Measurements from ENCODE around the gene PSD4. TPM values are rescaled to one million over a fixed set of nuclear protein-coding genes. Genes with fewer than 3 reads are reported as not detected.

The PSD4 gene
- total RNA-seq, 1 donor from 2014 or later, result 27.1 TPM

DNA sequence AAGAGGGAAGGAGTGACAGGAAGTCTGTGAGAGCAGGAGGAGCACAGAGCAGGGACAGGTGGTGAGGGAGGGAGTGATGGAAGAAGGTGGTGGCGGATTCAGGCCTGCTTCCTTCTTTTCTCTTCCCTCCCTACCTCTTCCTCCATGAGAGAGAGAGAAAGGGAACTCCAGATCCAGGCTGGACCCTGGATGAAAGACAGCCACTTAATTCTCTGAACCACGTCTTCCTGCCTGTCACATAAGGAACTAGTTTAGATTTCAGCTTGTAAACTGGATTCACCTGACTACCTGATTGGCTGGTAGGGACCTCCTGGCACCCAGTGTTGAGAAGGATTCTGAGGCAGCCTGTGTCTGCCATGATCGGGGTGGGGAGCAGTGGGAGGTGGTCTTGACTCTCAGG, 56.0 kb downstream of the PSD4 start:
- H3K9me3 Mint-ChIP-seq (ENCODE audit: low read depth), result no peaks in the 10 kb centered on the region
- DNase-seq (ENCODE audit: low spot score, unreplicated experiment), result no peak
- H3K27me3 Mint-ChIP-seq, result peaks cover 11% of the 10 kb centered on the region
- TF ChIP-seq, protein P1, sequence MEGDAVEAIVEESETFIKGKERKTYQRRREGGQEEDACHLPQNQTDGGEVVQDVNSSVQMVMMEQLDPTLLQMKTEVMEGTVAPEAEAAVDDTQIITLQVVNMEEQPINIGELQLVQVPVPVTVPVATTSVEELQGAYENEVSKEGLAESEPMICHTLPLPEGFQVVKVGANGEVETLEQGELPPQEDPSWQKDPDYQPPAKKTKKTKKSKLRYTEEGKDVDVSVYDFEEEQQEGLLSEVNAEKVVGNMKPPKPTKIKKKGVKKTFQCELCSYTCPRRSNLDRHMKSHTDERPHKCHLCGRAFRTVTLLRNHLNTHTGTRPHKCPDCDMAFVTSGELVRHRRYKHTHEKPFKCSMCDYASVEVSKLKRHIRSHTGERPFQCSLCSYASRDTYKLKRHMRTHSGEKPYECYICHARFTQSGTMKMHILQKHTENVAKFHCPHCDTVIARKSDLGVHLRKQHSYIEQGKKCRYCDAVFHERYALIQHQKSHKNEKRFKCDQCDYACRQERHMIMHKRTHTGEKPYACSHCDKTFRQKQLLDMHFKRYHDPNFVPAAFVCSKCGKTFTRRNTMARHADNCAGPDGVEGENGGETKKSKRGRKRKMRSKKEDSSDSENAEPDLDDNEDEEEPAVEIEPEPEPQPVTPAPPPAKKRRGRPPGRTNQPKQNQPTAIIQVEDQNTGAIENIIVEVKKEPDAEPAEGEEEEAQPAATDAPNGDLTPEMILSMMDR (IDR thresholded peaks at IDR 0.05; ENCODE audit: unreplicated experiment), result no peak
- no peaks in the 10 kb centered on the region for H3K36me3 Mint-ChIP-seq (ENCODE audit: insufficient read depth)
- H3K4me1 Mint-ChIP-seq (ENCODE audit: low read depth), result peaks cover 11% of the 10 kb centered on the region
- H3K27ac Mint-ChIP-seq, result no peak overlapping the region
- H3K4me3 Mint-ChIP-seq (ENCODE audit: low read depth), result no peak overlapping the region

DNA sequence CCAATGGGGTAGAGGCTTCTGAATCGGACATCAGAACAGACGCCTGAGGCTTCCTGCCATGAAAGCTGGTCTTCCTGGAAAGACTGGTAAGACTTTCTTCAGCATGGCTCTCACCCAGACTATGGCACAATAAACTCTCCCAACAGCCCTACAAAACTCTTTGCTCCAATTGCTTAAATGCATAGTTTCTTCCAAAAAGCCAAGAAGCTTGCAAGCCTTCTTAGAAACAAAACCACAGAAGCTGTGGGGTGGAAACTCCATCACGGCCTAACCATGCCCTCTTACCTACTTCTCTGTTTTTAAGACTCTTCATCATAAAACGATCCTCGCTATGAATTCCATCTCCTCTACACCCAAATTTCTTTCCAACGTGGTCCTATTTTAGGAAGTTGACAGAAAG, 56.8 kb downstream of the PSD4 start:
- Mint-ChIP-seq H3K27ac (no peak overlapping the region), H3K27me3 (peaks cover 11% of the 10 kb centered on the region), H3K36me3 (ENCODE audit: insufficient read depth) (no peaks in the 10 kb centered on the region), H3K9me3 (ENCODE audit: low read depth) (no peaks in the 10 kb centered on the region), H3K4me3 (ENCODE audit: low read depth) (no peak overlapping the region), H3K4me1 (ENCODE audit: low read depth) (peaks cover 8% of the 10 kb centered on the region)
- no peak for DNase-seq (ENCODE audit: low spot score, unreplicated experiment)
- TF ChIP-seq, protein P1 (IDR thresholded peaks at IDR 0.05; ENCODE audit: unreplicated experiment), result no peak

DNA sequence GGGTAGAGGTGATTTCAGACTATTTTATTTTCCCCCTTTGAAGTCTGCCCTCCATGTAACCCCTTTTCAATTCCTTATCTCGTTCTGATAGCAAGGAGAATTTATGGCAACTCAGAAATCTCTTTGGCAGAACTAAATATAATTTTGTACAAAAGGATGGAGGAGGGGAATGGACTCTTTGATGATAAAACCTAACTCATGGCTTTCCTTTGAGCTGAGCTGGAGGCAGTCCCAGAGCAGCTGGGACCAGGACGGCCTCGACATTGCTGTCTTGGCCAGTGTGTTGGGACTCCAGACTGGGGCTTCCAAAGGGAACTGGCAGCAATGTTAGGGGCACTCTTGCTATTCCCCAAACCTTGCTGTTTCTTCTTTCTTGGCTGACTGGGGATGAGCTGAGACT, 57.3 kb downstream of the PSD4 start:
- no peaks in the 10 kb centered on the region for H3K36me3 Mint-ChIP-seq (ENCODE audit: insufficient read depth)
- no peaks in the 10 kb centered on the region for H3K9me3 Mint-ChIP-seq (ENCODE audit: low read depth)
- no peak overlapping the region for H3K27ac Mint-ChIP-seq
- H3K27me3 Mint-ChIP-seq, result peaks cover 11% of the 10 kb centered on the region
- TF ChIP-seq, protein P1 (IDR thresholded peaks at IDR 0.05; ENCODE audit: unreplicated experiment), result no peak
- peaks cover 5% of the 10 kb centered on the region for H3K4me1 Mint-ChIP-seq (ENCODE audit: low read depth)
- H3K4me3 Mint-ChIP-seq (ENCODE audit: low read depth), result no peak overlapping the region
- DNase-seq (ENCODE audit: low spot score, unreplicated experiment), result no peak

DNA sequence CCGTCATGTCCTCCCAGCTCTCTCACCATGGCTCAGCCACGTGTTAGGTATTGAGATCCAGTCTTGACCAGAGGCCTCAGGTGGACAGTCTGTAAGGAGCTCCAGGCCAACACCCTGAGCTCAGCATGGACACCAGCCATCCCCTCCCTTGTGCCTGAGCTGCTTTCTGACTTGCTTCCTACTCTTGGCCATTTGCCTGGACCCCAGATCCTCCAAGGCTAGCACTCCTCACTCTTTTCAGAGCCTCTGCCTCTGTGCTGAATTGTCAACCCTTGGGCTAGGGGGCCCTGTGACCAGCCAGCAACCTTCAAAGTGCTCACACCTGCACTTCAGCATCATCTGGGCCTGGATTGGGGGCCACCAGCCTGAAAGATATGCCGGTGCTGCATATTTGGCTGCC, 58.4 kb downstream of the PSD4 start:
- no peaks in the 10 kb centered on the region for H3K36me3 Mint-ChIP-seq (ENCODE audit: insufficient read depth)
- TF ChIP-seq, protein P1 (IDR thresholded peaks at IDR 0.05; ENCODE audit: unreplicated experiment), result no peak

DNA sequence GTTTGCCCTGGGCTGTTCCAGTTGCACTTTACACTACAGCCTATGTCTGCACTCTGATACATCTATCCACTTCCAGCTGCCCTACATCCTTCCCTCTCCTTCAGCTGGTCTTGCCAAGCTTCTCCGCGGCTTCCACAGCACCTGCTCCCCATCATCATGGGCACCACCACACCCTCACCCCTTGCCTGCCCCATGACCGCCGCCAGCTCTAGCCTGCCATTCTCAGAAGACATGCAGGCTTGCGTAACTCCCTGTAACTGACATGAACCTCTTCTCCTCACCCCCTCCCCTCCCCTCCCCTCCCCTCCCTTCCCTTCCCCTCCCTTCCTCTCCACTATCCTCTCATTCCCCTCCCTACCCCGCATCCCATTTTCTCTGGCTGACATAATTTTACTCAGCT, 59.0 kb downstream of the PSD4 start:
- no peak for DNase-seq (ENCODE audit: low spot score, unreplicated experiment)
- peaks cover 3% of the 10 kb centered on the region for H3K9me3 Mint-ChIP-seq (ENCODE audit: low read depth)
- peaks cover 11% of the 10 kb centered on the region for H3K27me3 Mint-ChIP-seq
- no peaks in the 10 kb centered on the region for H3K36me3 Mint-ChIP-seq (ENCODE audit: insufficient read depth)
- TF ChIP-seq, protein P1 (IDR thresholded peaks at IDR 0.05; ENCODE audit: unreplicated experiment), result no peak
- H3K4me3 Mint-ChIP-seq (ENCODE audit: low read depth), result no peak overlapping the region
- H3K27ac Mint-ChIP-seq, result no peak overlapping the region
- peaks cover 4% of the 10 kb centered on the region for H3K4me1 Mint-ChIP-seq (ENCODE audit: low read depth)

More for the DNA sequence above, 58.4 kb downstream of the PSD4 start:
- Mint-ChIP-seq H3K4me3 (ENCODE audit: low read depth) (no peak overlapping the region), H3K27ac (no peak overlapping the region), H3K27me3 (peaks cover 11% of the 10 kb centered on the region), H3K4me1 (ENCODE audit: low read depth) (peaks cover 5% of the 10 kb centered on the region), H3K9me3 (ENCODE audit: low read depth) (peaks cover 3% of the 10 kb centered on the region)
- no peak for DNase-seq (ENCODE audit: low spot score, unreplicated experiment)
